NCI-H146 (cell line): ENCODE measurements around the gene NSUN7.
A peak's percentile ranks its signal among the peaks of the same experiment; 100 is the strongest.
"Not testable (repeated sequence)": the region's sequence is repeated elsewhere in the genome, so short reads cannot be mapped to it uniquely, and the experiment has no call there.

Experiments used
- DNase-seq: peaks from one replicate; lab custom pipeline; 2025; lab: John Stamatoyannopoulos, UW

The NSUN7 gene

GRCh38 chr4:40749717-40750460, at the start of gene NSUN7:
Gene NSUN7 (plus strand): TSS chr4:40749955. CDS start chr4:40750694, 739 bp downstream.
- DNase-seq, result peak; percentile 94

DNA sequence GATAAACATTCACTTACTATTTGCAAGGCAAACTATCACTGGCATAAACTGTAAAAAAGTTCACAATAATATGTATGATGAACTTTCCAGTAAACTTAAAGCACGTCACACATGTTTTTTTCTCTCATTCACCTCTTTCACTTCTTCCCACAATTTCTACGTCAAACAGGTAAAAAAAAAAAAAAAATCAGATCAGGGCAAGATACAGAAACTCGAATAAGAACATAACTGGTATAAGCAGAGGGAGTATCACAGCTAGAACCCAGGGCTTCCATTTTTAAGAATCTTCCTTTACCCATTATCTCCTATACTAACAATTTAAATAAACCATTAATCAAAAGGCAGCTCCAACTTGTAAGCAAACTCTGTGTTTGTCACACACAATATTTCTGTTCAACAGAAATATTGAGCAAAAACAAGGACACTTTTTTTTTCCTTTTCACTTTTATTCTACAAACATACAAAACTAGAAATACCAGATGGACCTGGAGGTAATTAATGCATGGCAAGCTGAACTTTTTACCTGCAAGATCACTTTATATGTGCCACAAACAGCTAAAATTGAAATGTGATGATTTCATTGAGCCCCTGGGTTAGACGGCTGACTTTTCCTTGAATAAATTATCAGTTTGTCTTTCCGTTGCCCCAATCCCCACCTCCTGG, 47.5 kb upstream of the NSUN7 start:
- no peak for DNase-seq

GRCh38 chr4:40702800-40703151, 47.0 kb upstream of the NSUN7 start:
- DNase-seq, result no peak

- no peak for DNase-seq
These were observed 45.7 kb upstream of the NSUN7 start for GRCh38 chr4:40704073-40704472.

GRCh38 chr4:40710484-40711254, 39.1 kb upstream of the NSUN7 start:
- DNase-seq, result no peak

DNA sequence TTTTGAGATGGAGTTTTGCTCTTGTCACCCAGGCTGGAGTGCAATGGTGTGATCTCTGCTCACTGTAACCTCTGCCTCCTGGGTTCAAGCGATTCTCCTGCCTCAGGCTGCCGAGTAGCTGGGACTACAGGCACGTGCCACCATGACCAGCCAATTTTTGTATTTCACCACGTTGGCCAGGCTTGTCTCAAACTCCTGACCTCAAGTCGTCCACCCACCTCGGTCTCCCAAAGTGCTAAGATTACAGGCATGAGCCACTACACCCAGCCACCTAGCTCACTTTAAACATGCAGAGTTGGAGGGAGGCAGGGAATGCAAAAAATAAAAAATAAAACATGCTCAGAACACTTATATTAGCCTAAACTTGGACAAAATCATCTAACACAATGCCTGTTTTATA, 36.8 kb upstream of the NSUN7 start:
- not testable (repeated sequence) for DNase-seq

DNA sequence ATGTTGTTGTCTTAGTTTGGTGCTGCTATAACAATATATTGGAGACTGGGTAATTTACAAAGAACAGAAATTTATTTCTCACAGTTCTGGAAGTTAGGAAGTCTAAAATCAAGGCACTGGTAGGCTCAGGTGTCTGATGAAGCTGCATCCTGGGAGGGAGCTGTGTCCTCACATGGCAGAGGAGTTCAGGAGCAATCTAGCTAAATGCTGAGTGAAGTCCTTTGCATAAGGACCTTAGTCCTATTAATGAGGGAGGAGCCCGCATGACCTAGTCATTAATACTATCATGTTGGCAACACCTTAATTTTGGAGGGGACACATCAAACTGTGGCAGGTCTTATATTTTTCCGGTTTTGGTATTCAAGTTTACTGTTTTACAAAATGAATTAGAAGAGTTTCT, 36.0 kb upstream of the NSUN7 start:
- no peak for DNase-seq

GRCh38 chr4:40718586-40718985, 31.2 kb upstream of the NSUN7 start:
- DNase-seq, result peak; percentile 85

- DNase-seq, result peak; percentile 68
These were observed 30.6 kb upstream of the NSUN7 start for GRCh38 chr4:40719008-40719623.

GRCh38 chr4:40720351-40720750, 29.4 kb upstream of the NSUN7 start:
- no peak for DNase-seq

DNA sequence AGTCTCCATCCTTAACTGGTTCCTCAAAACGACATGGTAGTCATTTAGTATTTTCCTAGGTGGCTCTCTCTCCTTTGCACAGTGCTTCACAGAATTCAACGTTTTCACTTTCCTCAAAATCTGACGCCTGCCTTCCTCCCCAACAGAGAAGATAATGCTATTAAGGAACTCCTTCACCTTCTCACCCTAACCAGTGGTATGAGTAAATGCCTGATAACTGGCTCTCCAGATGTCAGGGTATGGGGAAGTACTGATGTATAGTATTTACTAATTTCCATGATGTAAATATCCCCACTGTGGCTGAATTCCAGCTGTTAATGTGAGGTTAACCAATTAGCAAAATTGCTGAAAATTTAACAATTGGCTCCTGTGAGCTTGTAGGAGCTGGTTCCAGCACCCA, 28.8 kb upstream of the NSUN7 start:
- DNase-seq, result no peak

DNA sequence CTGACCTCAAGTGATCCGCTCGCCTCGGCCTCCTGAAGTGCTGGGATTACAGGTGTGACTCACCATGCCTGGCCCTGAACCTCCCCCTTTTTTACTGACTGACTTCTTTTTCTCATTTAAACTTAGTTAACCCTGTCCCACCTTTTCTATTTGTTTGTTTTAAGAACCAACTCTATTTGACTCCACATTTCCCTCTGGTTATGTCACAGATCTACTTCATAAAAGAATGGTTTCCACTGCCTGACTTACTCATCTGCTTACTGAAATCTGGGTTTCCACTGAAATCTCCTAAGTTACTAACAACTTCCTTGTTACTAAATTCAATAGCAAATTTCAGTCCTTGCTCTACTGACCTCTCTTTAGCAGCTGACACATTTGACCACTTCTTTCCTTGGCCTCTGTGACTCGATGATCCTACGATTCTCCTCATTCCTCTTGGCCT, 28.0 kb upstream of the NSUN7 start:
- DNase-seq, result no peak

GRCh38 chr4:40722576-40723161, 27.1 kb upstream of the NSUN7 start:
- no peak for DNase-seq

- no peak for DNase-seq
These were observed 26.0 kb upstream of the NSUN7 start for GRCh38 chr4:40723728-40724127.

DNA sequence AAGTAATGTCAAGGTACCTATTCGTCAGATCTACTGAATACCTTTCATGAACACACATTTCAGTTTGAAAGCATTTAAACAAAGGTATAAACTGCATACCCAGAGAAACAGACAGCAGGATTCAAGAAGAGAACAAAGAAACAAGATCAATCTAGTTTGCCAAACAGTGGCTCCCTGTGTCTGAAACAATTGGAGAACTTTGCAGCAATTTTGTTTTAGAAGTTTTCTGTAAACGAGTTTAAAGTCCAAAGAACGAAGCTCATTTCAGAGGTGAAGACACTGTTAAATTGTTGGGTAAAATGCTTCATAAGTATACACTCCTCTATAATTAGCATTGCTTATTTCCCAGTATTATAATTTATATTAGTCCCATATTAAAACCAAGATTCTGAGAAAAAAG, 21.4 kb upstream of the NSUN7 start:
- DNase-seq, result no peak

- DNase-seq, result no peak
These were observed 20.2 kb upstream of the NSUN7 start for GRCh38 chr4:40729555-40729954.

GRCh38 chr4:40730091-40730679, 19.6 kb upstream of the NSUN7 start:
- no peak for DNase-seq

GRCh38 chr4:40731361-40731760, 18.4 kb upstream of the NSUN7 start:
- no peak for DNase-seq

- peak; percentile 49 for DNase-seq
These were observed 17.9 kb upstream of the NSUN7 start for GRCh38 chr4:40731792-40732245.

- no peak for DNase-seq
These were observed 16.0 kb upstream of the NSUN7 start for GRCh38 chr4:40733752-40734151.

- no peak for DNase-seq
These were observed 15.3 kb upstream of the NSUN7 start for GRCh38 chr4:40734497-40734896.

GRCh38 chr4:40736910-40737309, 12.8 kb upstream of the NSUN7 start:
- DNase-seq, result peak; percentile 53
